ENCODE measurements around the gene TMEM164.

TMEM164 gene

DNA sequence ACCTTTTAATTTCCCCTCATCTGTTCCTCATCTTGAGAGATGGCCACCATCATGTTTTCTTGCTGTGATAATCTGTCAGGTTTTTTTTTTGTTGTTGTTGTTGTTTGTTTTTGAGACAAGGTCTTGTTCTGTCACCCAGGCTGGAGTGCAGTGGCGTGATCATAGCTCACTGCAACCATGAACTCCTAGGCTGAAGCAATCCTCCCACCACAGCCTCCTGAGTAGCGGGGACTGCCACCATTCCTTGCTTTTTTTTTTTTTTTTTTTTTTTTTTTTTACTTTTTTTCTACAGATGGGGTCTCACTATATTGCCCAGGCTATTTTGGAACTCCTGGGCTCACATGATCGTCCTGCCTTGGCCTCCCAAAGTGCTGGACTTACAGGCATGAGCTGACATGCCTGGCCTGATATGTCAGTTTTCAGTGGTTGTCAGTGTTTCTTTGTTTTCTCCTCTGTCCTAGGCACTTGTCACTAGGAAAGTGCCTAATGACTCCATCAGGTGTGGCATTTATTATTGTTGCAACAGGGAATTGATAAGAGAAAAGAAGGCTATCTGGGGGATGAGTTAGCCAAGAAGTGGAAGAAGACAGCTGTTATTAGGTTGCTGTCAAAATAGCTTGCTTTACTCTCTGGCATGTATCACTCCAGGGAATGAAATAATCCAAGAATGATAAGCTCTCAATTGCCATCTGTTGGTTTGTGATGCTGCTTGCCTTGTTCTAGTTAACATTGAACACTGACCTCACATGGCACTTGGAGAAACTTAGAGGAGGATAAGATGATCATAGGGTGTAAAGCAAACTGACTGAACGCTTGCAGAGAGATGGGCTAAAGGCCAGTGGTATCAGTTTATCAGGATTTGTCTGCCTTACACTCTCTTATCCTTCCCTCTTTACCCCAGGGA is 41.7 kb downstream of the TMEM164 start:
- peaks cover 9% of the 10 kb centered on the region for H3K27me3 ChIP-seq (ENCODE audit: control insufficient read depth, insufficient read depth, low read length)
- H3K36me3 ChIP-seq (ENCODE audit: insufficient read depth, low read length) = no peaks in the 10 kb centered on the region
- no peak overlapping the region for H3K4me3 ChIP-seq (ENCODE audit: low read length)
- H3K9ac ChIP-seq (ENCODE audit: low read depth, low read length) = no peak overlapping the region
- no peak overlapping the region for H3K4me2 ChIP-seq (ENCODE audit: low read length)
- no peaks in the 10 kb centered on the region for H3K9me3 ChIP-seq (replicated peaks; ENCODE audit: low read length)
- H3K4me1 ChIP-seq (ENCODE audit: control insufficient read depth, insufficient read depth, low read length) = no peaks in the 10 kb centered on the region

- Histone ChIP-seq H3K4me1 (ENCODE audit: control insufficient read depth, insufficient read depth, low read length) (no peaks in the 10 kb centered on the region), H3K9me3 (replicated peaks; ENCODE audit: low read length) (no peaks in the 10 kb centered on the region), H3K4me2 (ENCODE audit: low read length) (no peak overlapping the region), H3K4me3 (ENCODE audit: low read length) (no peak overlapping the region), H3K27me3 (ENCODE audit: control insufficient read depth, insufficient read depth, low read length) (peaks cover 9% of the 10 kb centered on the region), H3K36me3 (ENCODE audit: insufficient read depth, low read length) (no peaks in the 10 kb centered on the region), H3K9ac (ENCODE audit: low read depth, low read length) (no peak overlapping the region)
Observed at GRCh38 chrX:110045421-110045820, 42.5 kb downstream of the TMEM164 start.

DNA sequence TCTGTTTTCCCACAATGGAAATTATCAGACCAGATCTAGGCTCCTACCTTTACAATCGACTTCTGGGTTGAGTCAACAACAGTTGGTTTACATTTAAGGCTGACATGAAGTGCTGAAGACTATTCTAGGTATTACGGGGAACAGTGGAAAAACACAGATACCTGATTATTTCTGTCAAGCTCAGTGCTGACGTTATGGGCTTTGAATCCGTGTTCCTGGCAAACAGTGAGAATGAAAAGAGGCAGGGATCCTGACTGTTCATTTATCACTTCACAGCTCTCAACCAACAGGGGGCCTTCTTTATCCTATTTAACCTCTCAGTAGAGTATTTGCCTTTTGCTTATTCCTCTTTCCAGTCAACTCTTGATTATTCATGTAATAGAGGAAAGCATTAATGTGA is 43.1 kb downstream of the TMEM164 start:
- Histone ChIP-seq H3K36me3 (ENCODE audit: insufficient read depth, low read length) (no peaks in the 10 kb centered on the region), H3K27me3 (ENCODE audit: control insufficient read depth, insufficient read depth, low read length) (peaks cover 9% of the 10 kb centered on the region), H3K4me3 (ENCODE audit: low read length) (no peak overlapping the region), H3K9me3 (replicated peaks; ENCODE audit: low read length) (no peaks in the 10 kb centered on the region), H3K9ac (ENCODE audit: low read depth, low read length) (no peak overlapping the region), H3K4me1 (ENCODE audit: control insufficient read depth, insufficient read depth, low read length) (no peaks in the 10 kb centered on the region), H3K4me2 (ENCODE audit: low read length) (no peak overlapping the region)

DNA sequence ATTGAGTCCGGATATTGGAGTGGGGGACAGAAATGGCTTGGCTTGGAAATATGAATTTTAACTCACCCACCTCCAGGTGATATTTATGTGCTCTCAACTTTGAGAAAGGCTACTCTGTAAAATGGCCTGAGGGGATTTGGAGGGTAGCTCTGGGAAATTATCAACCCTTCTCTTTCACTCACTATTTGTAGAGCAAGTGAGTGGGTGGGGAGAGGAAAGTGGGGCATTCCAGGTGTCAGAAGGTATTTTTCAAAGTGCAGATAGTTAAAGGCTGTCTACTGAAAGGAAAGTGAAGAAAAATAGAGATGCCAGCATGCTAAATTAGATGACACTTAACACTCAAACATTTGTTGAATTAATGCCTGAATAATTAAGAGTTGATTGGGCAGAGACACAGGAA is 44.1 kb downstream of the TMEM164 start:
- Histone ChIP-seq H3K9ac (ENCODE audit: low read depth, low read length) (no peak overlapping the region), H3K4me2 (ENCODE audit: low read length) (no peak overlapping the region), H3K36me3 (ENCODE audit: insufficient read depth, low read length) (no peaks in the 10 kb centered on the region), H3K4me3 (ENCODE audit: low read length) (no peak overlapping the region), H3K27me3 (ENCODE audit: control insufficient read depth, insufficient read depth, low read length) (peaks cover 9% of the 10 kb centered on the region), H3K4me1 (ENCODE audit: control insufficient read depth, insufficient read depth, low read length) (no peaks in the 10 kb centered on the region), H3K9me3 (replicated peaks; ENCODE audit: low read length) (no peaks in the 10 kb centered on the region)

DNA sequence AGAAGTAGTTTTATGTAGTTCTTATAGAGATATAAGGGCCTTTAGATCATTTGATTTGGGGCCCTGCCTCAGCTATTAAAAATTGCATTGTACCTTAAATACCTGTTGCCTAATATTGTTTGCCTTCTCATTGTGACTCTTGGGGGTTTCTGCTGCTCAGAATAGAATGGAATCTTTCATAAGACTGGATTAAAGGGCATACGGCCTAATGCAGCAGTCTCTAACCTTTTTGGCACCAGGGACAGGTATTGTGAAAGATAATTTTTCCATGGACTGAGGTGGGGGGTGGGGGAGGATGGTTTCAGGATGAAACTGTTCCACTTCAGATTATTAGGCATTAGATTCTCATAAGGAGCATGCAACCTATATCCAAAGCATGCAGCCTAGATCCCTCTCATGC is 46.2 kb downstream of the TMEM164 start:
- no peaks in the 10 kb centered on the region for H3K9me3 ChIP-seq (replicated peaks; ENCODE audit: low read length)
- no peak overlapping the region for H3K4me2 ChIP-seq (ENCODE audit: low read length)
- peaks cover 9% of the 10 kb centered on the region for H3K27me3 ChIP-seq (ENCODE audit: control insufficient read depth, insufficient read depth, low read length)
- H3K9ac ChIP-seq (ENCODE audit: low read depth, low read length) = no peak overlapping the region
- H3K4me3 ChIP-seq (ENCODE audit: low read length) = no peak overlapping the region
- H3K4me1 ChIP-seq (ENCODE audit: control insufficient read depth, insufficient read depth, low read length) = no peaks in the 10 kb centered on the region
- H3K36me3 ChIP-seq (ENCODE audit: insufficient read depth, low read length) = peaks cover 4% of the 10 kb centered on the region

GRCh38 chrX:110050386-110050785 is 47.5 kb downstream of the TMEM164 start:
- no peak overlapping the region for H3K4me3 ChIP-seq (ENCODE audit: low read length)
- H3K4me1 ChIP-seq (ENCODE audit: control insufficient read depth, insufficient read depth, low read length) = no peaks in the 10 kb centered on the region
- H3K36me3 ChIP-seq (ENCODE audit: insufficient read depth, low read length) = peaks cover 4% of the 10 kb centered on the region
- H3K9me3 ChIP-seq (replicated peaks; ENCODE audit: low read length) = no peaks in the 10 kb centered on the region
- H3K4me2 ChIP-seq (ENCODE audit: low read length) = no peak overlapping the region
- peaks cover 9% of the 10 kb centered on the region for H3K27me3 ChIP-seq (ENCODE audit: control insufficient read depth, insufficient read depth, low read length)
- no peak overlapping the region for H3K9ac ChIP-seq (ENCODE audit: low read depth, low read length)

DNA sequence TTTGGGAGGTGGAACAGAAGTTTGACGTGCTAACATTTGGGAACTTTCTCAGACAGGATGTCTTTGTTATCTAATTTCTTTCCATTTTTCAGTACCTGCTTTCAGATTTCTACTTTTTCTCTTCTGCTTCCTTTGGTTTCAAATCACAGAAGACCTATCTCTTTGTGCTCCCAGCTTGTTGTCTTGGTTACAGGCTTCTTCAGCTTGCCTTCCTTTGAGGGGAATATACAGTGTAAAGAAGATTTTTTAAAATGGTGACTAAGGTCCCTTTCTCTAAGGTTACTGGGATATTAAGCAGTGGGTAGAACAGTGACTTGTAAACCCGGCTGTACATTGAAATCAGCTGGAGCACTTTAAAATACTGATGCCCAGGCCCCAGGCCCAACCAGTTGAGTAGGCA is 48.0 kb downstream of the TMEM164 start:
- Histone ChIP-seq H3K4me1 (ENCODE audit: control insufficient read depth, insufficient read depth, low read length) (no peaks in the 10 kb centered on the region), H3K27me3 (ENCODE audit: control insufficient read depth, insufficient read depth, low read length) (peaks cover 9% of the 10 kb centered on the region), H3K4me3 (ENCODE audit: low read length) (no peak overlapping the region), H3K9ac (ENCODE audit: low read depth, low read length) (no peak overlapping the region), H3K9me3 (replicated peaks; ENCODE audit: low read length) (no peaks in the 10 kb centered on the region), H3K4me2 (ENCODE audit: low read length) (no peak overlapping the region), H3K36me3 (ENCODE audit: insufficient read depth, low read length) (peaks cover 4% of the 10 kb centered on the region)

GRCh38 chrX:110051559-110051958 is 48.6 kb downstream of the TMEM164 start:
- Histone ChIP-seq H3K9ac (ENCODE audit: low read depth, low read length) (no peak overlapping the region), H3K4me1 (ENCODE audit: control insufficient read depth, insufficient read depth, low read length) (peaks cover 5% of the 10 kb centered on the region), H3K9me3 (replicated peaks; ENCODE audit: low read length) (no peaks in the 10 kb centered on the region), H3K4me2 (ENCODE audit: low read length) (no peak overlapping the region), H3K4me3 (ENCODE audit: low read length) (no peak overlapping the region), H3K27me3 (ENCODE audit: control insufficient read depth, insufficient read depth, low read length) (peaks cover 3% of the 10 kb centered on the region), H3K36me3 (ENCODE audit: insufficient read depth, low read length) (peaks cover 4% of the 10 kb centered on the region)

DNA sequence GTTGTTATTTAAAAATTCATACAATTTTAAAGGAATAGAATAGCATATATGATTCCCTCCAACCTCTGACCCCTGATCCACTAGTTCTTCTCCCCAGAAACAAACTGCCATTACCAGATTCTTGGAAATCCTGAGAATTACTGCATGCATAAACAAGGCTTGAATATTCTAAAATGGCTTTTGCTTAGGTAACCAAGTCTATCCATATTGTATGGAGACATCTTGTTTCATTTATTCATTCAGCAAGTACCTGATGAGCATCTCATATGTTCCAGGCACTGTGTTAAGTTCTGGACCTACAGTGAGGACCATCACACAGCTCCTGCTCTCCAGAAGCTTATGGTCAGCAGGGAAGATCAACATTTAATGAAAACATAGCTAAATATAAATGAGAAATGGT is 49.4 kb downstream of the TMEM164 start:
- H3K9me3 ChIP-seq (replicated peaks; ENCODE audit: low read length) = no peaks in the 10 kb centered on the region
- H3K9ac ChIP-seq (ENCODE audit: low read depth, low read length) = no peak overlapping the region
- H3K4me1 ChIP-seq (ENCODE audit: control insufficient read depth, insufficient read depth, low read length) = peaks cover 6% of the 10 kb centered on the region
- no peak overlapping the region for H3K4me2 ChIP-seq (ENCODE audit: low read length)
- no peak overlapping the region for H3K4me3 ChIP-seq (ENCODE audit: low read length)
- peaks cover 3% of the 10 kb centered on the region for H3K27me3 ChIP-seq (ENCODE audit: control insufficient read depth, insufficient read depth, low read length)
- H3K36me3 ChIP-seq (ENCODE audit: insufficient read depth, low read length) = peaks cover 4% of the 10 kb centered on the region

- Histone ChIP-seq H3K9me3 (replicated peaks; ENCODE audit: low read length) (no peaks in the 10 kb centered on the region), H3K4me2 (ENCODE audit: low read length) (no peak overlapping the region), H3K27me3 (ENCODE audit: control insufficient read depth, insufficient read depth, low read length) (no peaks in the 10 kb centered on the region), H3K4me3 (ENCODE audit: low read length) (no peak overlapping the region), H3K36me3 (ENCODE audit: insufficient read depth, low read length) (peaks cover 4% of the 10 kb centered on the region), H3K4me1 (ENCODE audit: control insufficient read depth, insufficient read depth, low read length) (peaks cover 6% of the 10 kb centered on the region), H3K9ac (ENCODE audit: low read depth, low read length) (no peak overlapping the region)
Observed at GRCh38 chrX:110053453-110053852, 50.5 kb downstream of the TMEM164 start.

DNA sequence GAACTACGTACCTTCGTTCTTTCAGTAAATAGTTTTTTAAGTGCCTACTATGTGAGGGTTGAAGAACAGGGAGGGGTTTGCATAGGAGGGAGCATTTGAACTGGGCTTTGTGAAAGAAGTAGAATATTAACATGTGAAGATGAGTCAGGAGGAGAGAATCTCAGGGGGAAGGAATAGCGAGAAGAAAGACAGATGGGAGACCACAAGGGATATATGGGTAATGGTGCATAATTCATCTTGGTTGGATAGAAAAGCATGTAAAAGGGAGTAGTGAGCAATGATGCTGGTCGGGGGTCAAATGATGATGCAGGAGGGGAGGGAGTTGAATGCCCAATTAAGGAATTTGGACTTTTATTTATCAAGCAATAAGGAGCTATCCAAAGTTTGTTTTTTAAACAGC is 52.7 kb downstream of the TMEM164 start:
- H3K4me1 ChIP-seq (ENCODE audit: control insufficient read depth, insufficient read depth, low read length) = peaks cover 6% of the 10 kb centered on the region
- H3K9me3 ChIP-seq (replicated peaks; ENCODE audit: low read length) = no peaks in the 10 kb centered on the region
- peaks cover 4% of the 10 kb centered on the region for H3K36me3 ChIP-seq (ENCODE audit: insufficient read depth, low read length)
- no peaks in the 10 kb centered on the region for H3K27me3 ChIP-seq (ENCODE audit: control insufficient read depth, insufficient read depth, low read length)
- H3K4me3 ChIP-seq (ENCODE audit: low read length) = no peak overlapping the region
- H3K4me2 ChIP-seq (ENCODE audit: low read length) = no peak overlapping the region
- no peak overlapping the region for H3K9ac ChIP-seq (ENCODE audit: low read depth, low read length)

DNA sequence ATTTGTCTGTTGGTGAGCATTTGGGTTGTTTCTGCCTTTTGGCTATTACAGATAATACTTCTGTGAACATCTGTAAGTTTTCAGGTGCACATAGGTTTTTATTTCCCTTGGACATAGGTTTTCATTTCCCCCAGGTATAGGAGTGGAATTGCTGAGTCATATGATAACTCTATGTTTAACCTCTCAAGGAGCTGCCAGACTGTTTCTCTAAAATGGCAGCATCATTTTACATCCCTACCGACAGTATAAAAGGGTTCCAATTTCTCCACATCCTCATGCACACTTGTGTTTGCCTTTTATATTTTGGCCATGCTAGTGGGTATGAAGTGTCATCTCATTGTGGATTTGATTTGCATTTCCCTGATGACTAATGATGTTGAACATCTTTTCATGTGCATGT is 53.5 kb downstream of the TMEM164 start:
- H3K4me3 ChIP-seq (ENCODE audit: low read length) = no peak overlapping the region
- H3K27me3 ChIP-seq (ENCODE audit: control insufficient read depth, insufficient read depth, low read length) = no peaks in the 10 kb centered on the region
- no peak overlapping the region for H3K9ac ChIP-seq (ENCODE audit: low read depth, low read length)
- H3K9me3 ChIP-seq (replicated peaks; ENCODE audit: low read length) = no peaks in the 10 kb centered on the region
- peaks cover 4% of the 10 kb centered on the region for H3K36me3 ChIP-seq (ENCODE audit: insufficient read depth, low read length)
- no peak overlapping the region for H3K4me2 ChIP-seq (ENCODE audit: low read length)
- peaks cover 6% of the 10 kb centered on the region for H3K4me1 ChIP-seq (ENCODE audit: control insufficient read depth, insufficient read depth, low read length)
